ENCODE results near the gene CASZ1.

- TF ChIP-seq CTCF (IDR thresholded peaks at IDR 0.05) (no peak), POLR2A (IDR thresholded peaks at IDR 0.05; ENCODE audit: low read length) (no peak), BHLHE40 (IDR thresholded peaks at IDR 0.05; ENCODE audit: low read depth, low read length) (no peak), CBX8 (IDR thresholded peaks at IDR 0.05) (no peak), JUNB (IDR thresholded peaks at IDR 0.05) (no peak), MAZ (IDR thresholded peaks at IDR 0.05; ENCODE audit: borderline replicate concordance, low read depth, low read length) (no peak), MYC (IDR thresholded peaks at IDR 0.05; ENCODE audit: borderline replicate concordance, low read length) (no peak), RNF2 (IDR thresholded peaks at IDR 0.05; ENCODE audit: borderline replicate concordance, low read depth) (no peak), MAX (IDR thresholded peaks at IDR 0.05) (no peak), RAD21 (conservative IDR thresholded peaks at IDR 0.05 in 1 of 2, IDR thresholded peaks at IDR 0.05 in 1 of 2) (no peak), CEBPB (IDR thresholded peaks at IDR 0.05) (no peak), PHF8 (IDR thresholded peaks at IDR 0.05; ENCODE audit: borderline replicate concordance, low read depth) (no peak), CBX2 (IDR thresholded peaks at IDR 0.05; ENCODE audit: borderline replicate concordance, low read depth) (no peak)
Measured at GRCh38 chr1:10760566-10761502, 35.6 kb downstream of the CASZ1 start.
